Left lobe of liver (tissue), 2 donors: ENCODE measurements around the gene RPL31. TPM values are rescaled to one million over a fixed set of nuclear protein-coding genes. Genes with fewer than 3 reads are reported as not detected.
"Not testable (repeated sequence)": the region's sequence is repeated elsewhere in the genome, so short reads cannot be mapped to it uniquely, and the experiment has no call there.

Source experiments
- ATAC-seq: fragments of 200-7000 bp; cut with Tn5 transposase; one replicate; pipeline ENCODE4 v1.9.1; 2020; ENCODE audit warnings: mild to moderate bottlenecking, moderate library complexity
- DNase-seq: peaks from one replicate; pipeline ENCODE4 v3.0.0-alpha.2; 2020; ENCODE audit warnings: low spot score
- total RNA-seq: library from RNA; stranded (reverse); gene quantifications from one replicate; pipeline ENCODE4 v1.2.1, GENCODE V29; 2021
- donor health status: DM: no; HTN: no; CAD: no; lungs with moderate emphysema.
- donor health status: DM: no; HTN: yes; CAD: no.

RPL31 gene
- total RNA-seq, 1 donor from 2014 or later: 410 TPM

GRCh38 chr2:101023327-101024107, 21.4 kb downstream of the RPL31 start:
- ATAC-seq: no peak
- DNase-seq: no peak

- ATAC-seq: no peak
Observed at GRCh38 chr2:101025561-101025960, 23.5 kb downstream of the RPL31 start.

GRCh38 chr2:101026253-101026701, 24.2 kb downstream of the RPL31 start:
- no peak for ATAC-seq
- DNase-seq: no peak

More at GRCh38 chr2:101025561-101025960, 23.5 kb downstream of the RPL31 start:
- DNase-seq: no peak

GRCh38 chr2:101026923-101027469, 24.9 kb downstream of the RPL31 start:
- no peak for DNase-seq
- ATAC-seq: no peak

GRCh38 chr2:101027852-101028251, 25.8 kb downstream of the RPL31 start:
- ATAC-seq: no peak
- DNase-seq: no peak

- DNase-seq (no peak), ATAC-seq (peak; percentile 20)
Observed at GRCh38 chr2:101030866-101031554, 28.9 kb downstream of the RPL31 start.

- ATAC-seq: no peak
- no peak for DNase-seq
Observed at GRCh38 chr2:101032084-101032776, 30.1 kb downstream of the RPL31 start.

- ATAC-seq: peak; percentile 53
- DNase-seq: no peak
Observed at GRCh38 chr2:101036562-101036961, 34.5 kb downstream of the RPL31 start.

GRCh38 chr2:101037161-101037755, 35.2 kb downstream of the RPL31 start:
- DNase-seq (no peak), ATAC-seq (no peak)

GRCh38 chr2:101038455-101039255, 36.6 kb downstream of the RPL31 start:
- DNase-seq (no peak), ATAC-seq (peak; percentile 68)

GRCh38 chr2:101040072-101040471, 38.0 kb downstream of the RPL31 start:
- no peak for ATAC-seq
- DNase-seq: no peak

GRCh38 chr2:101040761-101041160, 38.7 kb downstream of the RPL31 start:
- DNase-seq (no peak), ATAC-seq (no peak)

- ATAC-seq: no peak
Observed at GRCh38 chr2:101041413-101041812, 39.3 kb downstream of the RPL31 start.

GRCh38 chr2:101045330-101045729, 43.2 kb downstream of the RPL31 start:
- ATAC-seq (no peak), DNase-seq (no peak)

More at GRCh38 chr2:101041413-101041812, 39.3 kb downstream of the RPL31 start:
- no peak for DNase-seq

GRCh38 chr2:101047075-101047766, 45.1 kb downstream of the RPL31 start:
- DNase-seq (no peak), ATAC-seq (no peak)

- ATAC-seq (peak; percentile 36), DNase-seq (no peak)
Observed at GRCh38 chr2:101047774-101048173, 45.7 kb downstream of the RPL31 start.

- no peak for ATAC-seq
- no peak for DNase-seq
Observed at GRCh38 chr2:101048756-101049155, 46.7 kb downstream of the RPL31 start.

GRCh38 chr2:101050886-101051285, 48.8 kb downstream of the RPL31 start:
- DNase-seq, ATAC-seq: not testable (repeated sequence)

GRCh38 chr2:101052147-101052546, 50.1 kb downstream of the RPL31 start:
- DNase-seq (no peak), ATAC-seq (no peak)
